AG04450 (cell line): Measurements from ENCODE around the gene FBN1. TPM values are rescaled to one million over a fixed set of nuclear protein-coding genes. Genes with fewer than 3 reads are reported as not detected.
A peak's percentile ranks its signal among the peaks of the same experiment; 100 is the strongest.

Experiments used
- CTCF ChIA-PET: fragments of 300-600, 350-600 bp; formaldehyde crosslinking; extraction: SDS; loops from one replicate; lab custom pipeline; 2022; ENCODE audit warnings: antibody characterized with exemption, inconsistent platforms; lab: Charles Lee
- POLR2A ChIA-PET: fragments of 350-600 bp; formaldehyde crosslinking; extraction: SDS; loops from one replicate; lab custom pipeline; 2021; ENCODE audit warnings: antibody characterized with exemption, inconsistent platforms; lab: Yijun Ruan, JAX
- DNase-seq: peaks from one replicate; pipeline ENCODE4 v3.0.0-alpha.2; 2011; ENCODE audit warnings: low read depth, low spot score
- H3K27ac ChIP-seq: one replicate; pipeline ENCODE4 v1.5.1; 2012; ENCODE audit warnings: low read depth, low read length, control low read depth
- H3K27me3 ChIP-seq: one replicate; pipeline ENCODE4 v1.6.0; 2012; ENCODE audit warnings: low read length; ENCODE audit not compliant: control insufficient read depth, insufficient read depth
- H3K4me3 ChIP-seq: 2 replicates; pipeline ENCODE4 v1.5.1; 2011; ENCODE audit warnings: mild to moderate bottlenecking, low read depth, low read length, control low read depth
- H3K9me3 ChIP-seq: 2 replicates; pipeline ENCODE4 v1.5.1; 2012; ENCODE audit warnings: low read length; ENCODE audit not compliant: control insufficient read depth, insufficient read depth
- polyA plus RNA-seq: library from polyadenylated mRNA; depleted of rRNA; stranded (reverse); fragments of >200 nt; gene quantifications from 2 replicates; pipeline ENCODE4 v1.2.3, GENCODE V29; 2011
- TF ChIP-seq, protein P1 (sequence below): IDR thresholded peaks from 2 replicates; pipeline ENCODE4 v1.5.1; 2011; ENCODE audit warnings: low read depth, low read length, control low read depth, inconsistent platforms

FBN1 gene
- polyA plus RNA-seq, 1 experiment = 530 TPM

DNA sequence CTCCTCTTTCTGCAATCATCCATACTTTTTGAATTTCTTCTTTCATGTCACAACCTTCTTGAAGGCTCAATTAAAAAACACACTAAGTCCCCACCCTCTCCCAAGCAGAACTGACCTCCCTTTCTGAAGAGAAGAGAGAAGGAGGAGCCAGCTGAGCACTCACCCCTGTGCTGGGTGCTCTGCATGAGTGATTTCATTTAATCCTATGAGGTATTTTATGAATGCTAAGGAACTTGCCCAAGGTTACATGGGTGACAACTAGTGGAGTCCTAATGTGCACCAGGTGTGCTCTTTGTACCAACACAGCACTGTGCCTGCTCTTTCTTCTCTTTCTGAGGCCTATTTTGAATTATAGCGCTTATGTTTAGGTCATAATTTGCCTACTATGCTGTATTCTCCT is 178.7 kb downstream of the FBN1 start:
- no peak for DNase-seq
- Histone ChIP-seq H3K27me3 (no peaks in the 10 kb centered on the region), H3K9me3 (no peaks in the 10 kb centered on the region), H3K4me3 (no peak overlapping the region), H3K27ac (no peak overlapping the region)
- CTCF ChIA-PET = no interaction called here
- TF ChIP-seq, protein P1, sequence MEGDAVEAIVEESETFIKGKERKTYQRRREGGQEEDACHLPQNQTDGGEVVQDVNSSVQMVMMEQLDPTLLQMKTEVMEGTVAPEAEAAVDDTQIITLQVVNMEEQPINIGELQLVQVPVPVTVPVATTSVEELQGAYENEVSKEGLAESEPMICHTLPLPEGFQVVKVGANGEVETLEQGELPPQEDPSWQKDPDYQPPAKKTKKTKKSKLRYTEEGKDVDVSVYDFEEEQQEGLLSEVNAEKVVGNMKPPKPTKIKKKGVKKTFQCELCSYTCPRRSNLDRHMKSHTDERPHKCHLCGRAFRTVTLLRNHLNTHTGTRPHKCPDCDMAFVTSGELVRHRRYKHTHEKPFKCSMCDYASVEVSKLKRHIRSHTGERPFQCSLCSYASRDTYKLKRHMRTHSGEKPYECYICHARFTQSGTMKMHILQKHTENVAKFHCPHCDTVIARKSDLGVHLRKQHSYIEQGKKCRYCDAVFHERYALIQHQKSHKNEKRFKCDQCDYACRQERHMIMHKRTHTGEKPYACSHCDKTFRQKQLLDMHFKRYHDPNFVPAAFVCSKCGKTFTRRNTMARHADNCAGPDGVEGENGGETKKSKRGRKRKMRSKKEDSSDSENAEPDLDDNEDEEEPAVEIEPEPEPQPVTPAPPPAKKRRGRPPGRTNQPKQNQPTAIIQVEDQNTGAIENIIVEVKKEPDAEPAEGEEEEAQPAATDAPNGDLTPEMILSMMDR = no peak
- POLR2A ChIA-PET = no interaction called here

DNA sequence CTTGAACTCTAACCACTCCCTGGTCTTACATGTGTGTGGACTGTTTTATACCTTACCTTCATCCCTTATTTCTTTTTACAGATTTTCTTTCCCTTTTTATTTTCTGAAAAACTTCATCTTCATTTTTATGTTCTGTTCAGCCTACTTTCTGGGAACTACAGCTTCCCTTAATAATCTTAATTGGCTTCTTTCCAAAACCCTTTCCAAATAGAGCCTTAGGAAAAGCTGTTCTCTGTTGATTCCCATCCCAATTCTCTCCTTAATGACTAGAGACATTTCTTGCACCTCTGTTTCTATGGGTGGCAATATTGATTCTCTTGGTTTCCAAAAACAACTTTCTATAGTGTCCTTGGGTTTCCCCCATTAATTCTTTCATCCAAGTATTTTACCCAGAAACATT is 179.4 kb downstream of the FBN1 start:
- ChIA-PET CTCF (no interaction called here), POLR2A (no interaction called here)
- H3K27me3 ChIP-seq = no peaks in the 10 kb centered on the region
- TF ChIP-seq, protein P1 = no peak
- H3K4me3 ChIP-seq = no peak overlapping the region
- H3K27ac ChIP-seq = no peak overlapping the region
- H3K9me3 ChIP-seq = no peaks in the 10 kb centered on the region
- no peak for DNase-seq

DNA sequence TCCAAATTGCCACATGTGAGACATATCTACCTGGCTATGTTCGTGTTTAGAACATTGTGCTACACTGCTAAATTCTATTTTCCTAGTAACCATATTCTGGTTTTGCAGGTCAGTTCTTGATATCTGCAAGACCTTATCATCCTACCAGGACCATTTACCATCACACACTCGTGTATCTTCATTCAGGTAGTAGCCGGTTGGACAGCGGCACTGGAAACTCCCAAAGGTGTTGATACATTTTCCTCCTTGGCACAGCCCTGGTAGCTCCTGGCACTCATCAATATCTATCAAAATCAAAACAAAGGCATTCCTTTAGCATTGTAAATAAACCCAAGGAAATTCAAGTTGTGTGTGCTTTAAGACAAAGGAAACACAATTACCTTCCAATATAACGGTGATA is 180.1 kb downstream of the FBN1 start:
- no peak for DNase-seq
- H3K9me3 ChIP-seq = no peaks in the 10 kb centered on the region
- CTCF ChIA-PET = no interaction called here
- no peaks in the 10 kb centered on the region for H3K27me3 ChIP-seq
- H3K27ac ChIP-seq = no peak overlapping the region
- TF ChIP-seq, protein P1 = no peak
- POLR2A ChIA-PET = no interaction called here
- H3K4me3 ChIP-seq = no peak overlapping the region

DNA sequence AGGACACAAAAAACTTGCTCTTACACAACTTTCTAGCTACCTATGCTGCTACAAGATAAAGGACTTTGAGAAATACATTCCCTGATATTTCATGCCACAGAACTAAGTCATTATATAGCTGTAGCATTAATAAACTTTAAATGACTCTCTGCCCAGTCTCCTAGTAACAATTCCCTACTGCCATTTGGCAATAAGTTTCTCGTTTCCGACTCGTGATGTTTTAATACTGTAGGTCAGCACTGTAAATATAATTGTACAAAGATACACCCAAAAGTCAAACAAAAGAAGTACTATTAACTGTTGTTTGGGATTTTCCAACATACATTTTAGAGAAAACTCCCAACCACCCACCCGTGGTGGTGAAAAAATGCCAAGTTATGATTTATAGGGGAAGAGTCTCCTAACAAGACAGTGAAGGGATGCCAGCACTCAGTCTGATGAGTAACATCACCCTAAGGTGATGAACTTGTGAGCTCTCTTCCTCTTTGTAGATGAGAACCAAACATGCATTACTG is 182.1 kb downstream of the FBN1 start:
- POLR2A ChIA-PET = no interaction called here
- no peak for DNase-seq
- no peaks in the 10 kb centered on the region for H3K9me3 ChIP-seq
- no peak overlapping the region for H3K4me3 ChIP-seq
- H3K27ac ChIP-seq = peak overlapping the region; percentile 33
- no peaks in the 10 kb centered on the region for H3K27me3 ChIP-seq
- TF ChIP-seq, protein P1 = no peak
- CTCF ChIA-PET = no interaction called here

GRCh38 chr15:48462688-48463087 is 182.8 kb downstream of the FBN1 start:
- DNase-seq = no peak
- ChIA-PET POLR2A (no interaction called here), CTCF (interaction anchor here (0.6 kb wide), 1 partner anchor 685 kb away, joined by 3 read pairs; no protein-coding TSS in a partner anchor)
- H3K27me3 ChIP-seq = no peaks in the 10 kb centered on the region
- TF ChIP-seq, protein P1 = no peak
- H3K27ac ChIP-seq = peak overlapping the region; percentile 57
- no peaks in the 10 kb centered on the region for H3K9me3 ChIP-seq
- no peak overlapping the region for H3K4me3 ChIP-seq
